ENCODE data around the gene FAM120AOS.
A peak's percentile ranks its signal among the peaks of the same experiment; 100 is the strongest.

The FAM120AOS gene

DNA sequence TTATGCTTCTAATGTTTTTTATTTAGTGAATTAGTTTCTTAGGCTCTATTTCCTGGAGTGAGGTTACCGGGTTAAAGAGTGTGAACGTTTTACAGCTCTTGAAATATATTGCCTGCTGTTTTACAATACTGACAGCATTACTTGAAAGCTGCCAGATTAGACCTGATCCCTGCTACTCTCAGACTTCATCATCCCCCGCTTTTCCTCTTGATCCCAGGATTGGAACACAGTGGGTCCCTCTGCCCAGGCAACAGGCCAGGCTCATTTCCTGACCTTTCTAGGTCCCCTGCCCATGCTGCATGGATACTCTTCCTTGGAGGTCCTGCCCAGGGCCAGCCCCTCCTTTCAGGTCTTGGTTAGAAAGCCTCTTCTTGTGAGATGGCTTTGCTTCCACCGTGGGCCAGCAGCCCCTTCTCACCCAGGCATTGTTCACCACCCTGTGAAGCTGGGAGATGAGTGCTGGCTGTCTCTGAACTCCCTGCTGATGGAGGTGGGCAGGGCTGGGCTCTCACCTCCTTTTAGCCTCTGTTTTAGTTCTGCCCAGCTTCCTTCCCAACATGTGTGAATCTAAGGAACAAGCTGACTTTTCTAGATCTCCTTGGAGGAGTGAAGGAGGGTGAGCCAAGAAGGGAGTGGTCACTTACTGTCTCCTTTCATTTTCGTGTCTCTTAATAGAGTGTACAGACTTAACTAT, 15.5 kb upstream of the FAM120AOS start (continued):
- TF ChIP-seq, protein P1, sequence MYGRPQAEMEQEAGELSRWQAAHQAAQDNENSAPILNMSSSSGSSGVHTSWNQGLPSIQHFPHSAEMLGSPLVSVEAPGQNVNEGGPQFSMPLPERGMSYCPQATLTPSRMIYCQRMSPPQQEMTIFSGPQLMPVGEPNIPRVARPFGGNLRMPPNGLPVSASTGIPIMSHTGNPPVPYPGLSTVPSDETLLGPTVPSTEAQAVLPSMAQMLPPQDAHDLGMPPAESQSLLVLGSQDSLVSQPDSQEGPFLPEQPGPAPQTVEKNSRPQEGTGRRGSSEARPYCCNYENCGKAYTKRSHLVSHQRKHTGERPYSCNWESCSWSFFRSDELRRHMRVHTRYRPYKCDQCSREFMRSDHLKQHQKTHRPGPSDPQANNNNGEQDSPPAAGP (tag by site-specific recombination; IDR thresholded peaks at IDR 0.05) = no peak
- TF ChIP-seq, protein P2, sequence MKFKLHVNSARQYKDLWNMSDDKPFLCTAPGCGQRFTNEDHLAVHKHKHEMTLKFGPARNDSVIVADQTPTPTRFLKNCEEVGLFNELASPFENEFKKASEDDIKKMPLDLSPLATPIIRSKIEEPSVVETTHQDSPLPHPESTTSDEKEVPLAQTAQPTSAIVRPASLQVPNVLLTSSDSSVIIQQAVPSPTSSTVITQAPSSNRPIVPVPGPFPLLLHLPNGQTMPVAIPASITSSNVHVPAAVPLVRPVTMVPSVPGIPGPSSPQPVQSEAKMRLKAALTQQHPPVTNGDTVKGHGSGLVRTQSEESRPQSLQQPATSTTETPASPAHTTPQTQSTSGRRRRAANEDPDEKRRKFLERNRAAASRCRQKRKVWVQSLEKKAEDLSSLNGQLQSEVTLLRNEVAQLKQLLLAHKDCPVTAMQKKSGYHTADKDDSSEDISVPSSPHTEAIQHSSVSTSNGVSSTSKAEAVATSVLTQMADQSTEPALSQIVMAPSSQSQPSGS (tag by site-specific recombination; IDR thresholded peaks at IDR 0.05; ENCODE audit: low read depth) = no peak
- TF ChIP-seq YY2 (tag by site-specific recombination; IDR thresholded peaks at IDR 0.05) = no peak
- peak; percentile 47; the same call in 1 of the 2 replicates for TF ChIP-seq ZNF629 (tag by site-specific recombination; IDR thresholded peaks at IDR 0.05)
- TF ChIP-seq TRIM28 (IDR thresholded peaks at IDR 0.05; ENCODE audit: borderline replicate concordance, low read length) = peak; percentile 52; the same call in 1 of the 2 replicates
- TF ChIP-seq, protein P3, sequence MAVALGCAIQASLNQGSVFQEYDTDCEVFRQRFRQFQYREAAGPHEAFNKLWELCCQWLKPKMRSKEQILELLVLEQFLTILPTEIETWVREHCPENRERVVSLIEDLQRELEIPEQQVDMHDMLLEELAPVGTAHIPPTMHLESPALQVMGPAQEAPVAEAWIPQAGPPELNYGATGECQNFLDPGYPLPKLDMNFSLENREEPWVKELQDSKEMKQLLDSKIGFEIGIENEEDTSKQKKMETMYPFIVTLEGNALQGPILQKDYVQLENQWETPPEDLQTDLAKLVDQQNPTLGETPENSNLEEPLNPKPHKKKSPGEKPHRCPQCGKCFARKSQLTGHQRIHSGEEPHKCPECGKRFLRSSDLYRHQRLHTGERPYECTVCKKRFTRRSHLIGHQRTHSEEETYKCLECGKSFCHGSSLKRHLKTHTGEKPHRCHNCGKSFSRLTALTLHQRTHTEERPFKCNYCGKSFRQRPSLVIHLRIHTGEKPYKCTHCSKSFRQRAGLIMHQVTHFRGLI (tag by site-specific recombination; IDR thresholded peaks at IDR 0.05) = no peak
- peak; percentile 41 for TF ChIP-seq ZBTB8A (tag by site-specific recombination; IDR thresholded peaks at IDR 0.05)
- TF ChIP-seq ZXDB (tag by site-specific recombination; IDR thresholded peaks at IDR 0.05) = peak; percentile 55; the same call in 1 of the 2 replicates
- TF ChIP-seq REPIN1 (tag by site-specific recombination; IDR thresholded peaks at IDR 0.05; ENCODE audit: low read depth) = no peak
- TF ChIP-seq, protein P4, sequence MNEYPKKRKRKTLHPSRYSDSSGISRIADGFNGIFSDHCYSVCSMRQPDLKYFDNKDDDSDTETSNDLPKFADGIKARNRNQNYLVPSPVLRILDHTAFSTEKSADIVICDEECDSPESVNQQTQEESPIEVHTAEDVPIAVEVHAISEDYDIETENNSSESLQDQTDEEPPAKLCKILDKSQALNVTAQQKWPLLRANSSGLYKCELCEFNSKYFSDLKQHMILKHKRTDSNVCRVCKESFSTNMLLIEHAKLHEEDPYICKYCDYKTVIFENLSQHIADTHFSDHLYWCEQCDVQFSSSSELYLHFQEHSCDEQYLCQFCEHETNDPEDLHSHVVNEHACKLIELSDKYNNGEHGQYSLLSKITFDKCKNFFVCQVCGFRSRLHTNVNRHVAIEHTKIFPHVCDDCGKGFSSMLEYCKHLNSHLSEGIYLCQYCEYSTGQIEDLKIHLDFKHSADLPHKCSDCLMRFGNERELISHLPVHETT (tag by site-specific recombination; IDR thresholded peaks at IDR 0.05) = no peak
- TF ChIP-seq ZNF174 (tag by site-specific recombination; IDR thresholded peaks at IDR 0.05) = no peak
- TF ChIP-seq ZNF132 (tag by site-specific recombination; IDR thresholded peaks at IDR 0.05; ENCODE audit: borderline replicate concordance) = no peak
- TF ChIP-seq, protein P5, sequence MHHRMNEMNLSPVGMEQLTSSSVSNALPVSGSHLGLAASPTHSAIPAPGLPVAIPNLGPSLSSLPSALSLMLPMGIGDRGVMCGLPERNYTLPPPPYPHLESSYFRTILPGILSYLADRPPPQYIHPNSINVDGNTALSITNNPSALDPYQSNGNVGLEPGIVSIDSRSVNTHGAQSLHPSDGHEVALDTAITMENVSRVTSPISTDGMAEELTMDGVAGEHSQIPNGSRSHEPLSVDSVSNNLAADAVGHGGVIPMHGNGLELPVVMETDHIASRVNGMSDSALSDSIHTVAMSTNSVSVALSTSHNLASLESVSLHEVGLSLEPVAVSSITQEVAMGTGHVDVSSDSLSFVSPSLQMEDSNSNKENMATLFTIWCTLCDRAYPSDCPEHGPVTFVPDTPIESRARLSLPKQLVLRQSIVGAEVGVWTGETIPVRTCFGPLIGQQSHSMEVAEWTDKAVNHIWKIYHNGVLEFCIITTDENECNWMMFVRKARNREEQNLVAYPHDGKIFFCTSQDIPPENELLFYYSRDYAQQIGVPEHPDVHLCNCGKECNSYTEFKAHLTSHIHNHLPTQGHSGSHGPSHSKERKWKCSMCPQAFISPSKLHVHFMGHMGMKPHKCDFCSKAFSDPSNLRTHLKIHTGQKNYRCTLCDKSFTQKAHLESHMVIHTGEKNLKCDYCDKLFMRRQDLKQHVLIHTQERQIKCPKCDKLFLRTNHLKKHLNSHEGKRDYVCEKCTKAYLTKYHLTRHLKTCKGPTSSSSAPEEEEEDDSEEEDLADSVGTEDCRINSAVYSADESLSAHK (tag by site-specific recombination; IDR thresholded peaks at IDR 0.05) = peak; percentile 88
- TF ChIP-seq ZBTB21 (tag by site-specific recombination; IDR thresholded peaks at IDR 0.05) = no peak
- TF ChIP-seq TCF7L2 (IDR thresholded peaks at IDR 0.05; ENCODE audit: borderline replicate concordance, low read depth, low read length) = peak; percentile 58; the same call in 1 of the 2 replicates
- TF ChIP-seq GLI4 (tag by site-specific recombination; IDR thresholded peaks at IDR 0.05) = no peak
- no peak for TF ChIP-seq MEIS1 (CRISPR knock-in tag; IDR thresholded peaks at IDR 0.05; ENCODE audit: borderline replicate concordance)
- TF ChIP-seq ZNF274 (IDR thresholded peaks at IDR 0.05; ENCODE audit: low read length) = no peak
- TF ChIP-seq ZNF274 (tag by site-specific recombination; IDR thresholded peaks at IDR 0.05; ENCODE audit: borderline replicate concordance) = no peak
- no peak for TF ChIP-seq ZNF830 (tag by site-specific recombination; IDR thresholded peaks at IDR 0.05; ENCODE audit: low read depth)
- no peak for TF ChIP-seq ZSCAN23 (tag by site-specific recombination; IDR thresholded peaks at IDR 0.05)
- TF ChIP-seq ZFP37 (tag by site-specific recombination; IDR thresholded peaks at IDR 0.05) = no peak
- TF ChIP-seq ZNF211 (tag by site-specific recombination; IDR thresholded peaks at IDR 0.05; ENCODE audit: low read depth) = no peak
- peak; percentile 44; the same call in 1 of the 2 replicates for TF ChIP-seq ZNF610 (tag by site-specific recombination; IDR thresholded peaks at IDR 0.05; ENCODE audit: borderline replicate concordance)
- TF ChIP-seq, protein P6, sequence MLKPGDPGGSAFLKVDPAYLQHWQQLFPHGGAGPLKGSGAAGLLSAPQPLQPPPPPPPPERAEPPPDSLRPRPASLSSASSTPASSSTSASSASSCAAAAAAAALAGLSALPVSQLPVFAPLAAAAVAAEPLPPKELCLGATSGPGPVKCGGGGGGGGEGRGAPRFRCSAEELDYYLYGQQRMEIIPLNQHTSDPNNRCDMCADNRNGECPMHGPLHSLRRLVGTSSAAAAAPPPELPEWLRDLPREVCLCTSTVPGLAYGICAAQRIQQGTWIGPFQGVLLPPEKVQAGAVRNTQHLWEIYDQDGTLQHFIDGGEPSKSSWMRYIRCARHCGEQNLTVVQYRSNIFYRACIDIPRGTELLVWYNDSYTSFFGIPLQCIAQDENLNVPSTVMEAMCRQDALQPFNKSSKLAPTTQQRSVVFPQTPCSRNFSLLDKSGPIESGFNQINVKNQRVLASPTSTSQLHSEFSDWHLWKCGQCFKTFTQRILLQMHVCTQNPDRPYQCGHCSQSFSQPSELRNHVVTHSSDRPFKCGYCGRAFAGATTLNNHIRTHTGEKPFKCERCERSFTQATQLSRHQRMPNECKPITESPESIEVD (tag by site-specific recombination; IDR thresholded peaks at IDR 0.05) = peak; percentile 99
- TF ChIP-seq SCRT1 (tag by site-specific recombination; IDR thresholded peaks at IDR 0.05; ENCODE audit: borderline replicate concordance) = no peak
- TF ChIP-seq ZNF747 (tag by site-specific recombination; IDR thresholded peaks at IDR 0.05) = no peak
- TF ChIP-seq ZNF791 (tag by site-specific recombination; IDR thresholded peaks at IDR 0.05) = no peak
- TF ChIP-seq, protein P7, sequence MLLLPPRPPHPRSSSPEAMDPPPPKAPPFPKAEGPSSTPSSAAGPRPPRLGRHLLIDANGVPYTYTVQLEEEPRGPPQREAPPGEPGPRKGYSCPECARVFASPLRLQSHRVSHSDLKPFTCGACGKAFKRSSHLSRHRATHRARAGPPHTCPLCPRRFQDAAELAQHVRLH (tag by site-specific recombination; IDR thresholded peaks at IDR 0.05) = peak; percentile 38; the same call in 1 of the 2 replicates
- peak; percentile 92 for TF ChIP-seq OSR2 (tag by site-specific recombination; IDR thresholded peaks at IDR 0.05)

Measured in HEK293 (cell line).